PFSK-1 (cell line): ENCODE results near the gene WDR35.
A peak's percentile ranks its signal among the peaks of the same experiment; 100 is the strongest.

ENCODE experiments used
- FOXP2 ChIP-seq: optimal IDR thresholded peaks from 2 replicates; pipeline ENCODE3; 2011; ENCODE audit warnings: borderline replicate concordance, control low read depth, inconsistent platforms; ENCODE audit not compliant: insufficient read depth; ENCODE audit errors: extremely low read length, extremely low read depth
- POLR2AphosphoS5 ChIP-seq: IDR thresholded peaks from 2 replicates; pipeline ENCODE4 v1.6.1; 2012; ENCODE audit warnings: low read depth, mild to moderate bottlenecking, control low read depth, low read length, moderate library complexity
- REST ChIP-seq, 2 experiments: IDR thresholded peaks; 2 replicates each; pipeline versions ENCODE4 v1.6.1 to v1.8.0; 2011 to 2012; ENCODE audit warnings: low read depth in 2 of 2, low read length in 2 of 2, control low read depth in 1 of 2, inconsistent platforms in 1 of 2, mild to moderate bottlenecking in 1 of 2, moderate library complexity in 1 of 2; ENCODE audit not compliant: insufficient read depth in 1 of 2
- SIN3A ChIP-seq: IDR thresholded peaks from 2 replicates; pipeline ENCODE4 v1.6.1; 2012; ENCODE audit warnings: mild to moderate bottlenecking, low read length, moderate library complexity, borderline replicate concordance; ENCODE audit not compliant: insufficient read depth
- TAF1 ChIP-seq: IDR thresholded peaks from 2 replicates; pipeline ENCODE4 v1.6.1; 2012; ENCODE audit warnings: low read length, control low read depth, borderline replicate concordance; ENCODE audit not compliant: insufficient read depth

WDR35 gene

GRCh38 chr2:20025065-20025786, 35.3 kb upstream of the WDR35 start:
- TF ChIP-seq TAF1 (no peak), REST (IDR thresholded peaks at IDR 0.05; ENCODE audit: insufficient read depth in 1 of 2, low read depth in 2 of 2, low read length in 2 of 2) (peak in 1 of 2 experiments; percentile 42; a peak in 1 of 4 replicates), SIN3A (no peak)

GRCh38 chr2:20023688-20024087, 33.8 kb upstream of the WDR35 start:
- TF ChIP-seq FOXP2 (no peak), TAF1 (no peak), REST (IDR thresholded peaks at IDR 0.05; ENCODE audit: insufficient read depth in 1 of 2, low read depth in 2 of 2, low read length in 2 of 2) (no peak), POLR2AphosphoS5 (no peak), SIN3A (no peak)

- TF ChIP-seq SIN3A: no peak
Measured at GRCh38 chr2:20021405-20022009, 31.6 kb upstream of the WDR35 start.

GRCh38 chr2:20019747-20020146, 29.8 kb upstream of the WDR35 start:
- TF ChIP-seq TAF1: no peak
- no peak for TF ChIP-seq POLR2AphosphoS5
- TF ChIP-seq REST (IDR thresholded peaks at IDR 0.05; ENCODE audit: insufficient read depth in 1 of 2, low read depth in 2 of 2, low read length in 2 of 2): no peak
- TF ChIP-seq SIN3A: no peak
- no peak for TF ChIP-seq FOXP2

- no peak for TF ChIP-seq SIN3A
- TF ChIP-seq TAF1: no peak
- no peak for TF ChIP-seq REST (IDR thresholded peaks at IDR 0.05; ENCODE audit: insufficient read depth in 1 of 2, low read depth in 2 of 2, low read length in 2 of 2)
- TF ChIP-seq POLR2AphosphoS5: no peak
- no peak for TF ChIP-seq FOXP2
Measured at GRCh38 chr2:20018601-20019152, 28.8 kb upstream of the WDR35 start.
